ENCODE data around the gene FBXL19.
A peak's percentile ranks its signal among the peaks of the same experiment; 100 is the strongest.

FBXL19 gene

DNA sequence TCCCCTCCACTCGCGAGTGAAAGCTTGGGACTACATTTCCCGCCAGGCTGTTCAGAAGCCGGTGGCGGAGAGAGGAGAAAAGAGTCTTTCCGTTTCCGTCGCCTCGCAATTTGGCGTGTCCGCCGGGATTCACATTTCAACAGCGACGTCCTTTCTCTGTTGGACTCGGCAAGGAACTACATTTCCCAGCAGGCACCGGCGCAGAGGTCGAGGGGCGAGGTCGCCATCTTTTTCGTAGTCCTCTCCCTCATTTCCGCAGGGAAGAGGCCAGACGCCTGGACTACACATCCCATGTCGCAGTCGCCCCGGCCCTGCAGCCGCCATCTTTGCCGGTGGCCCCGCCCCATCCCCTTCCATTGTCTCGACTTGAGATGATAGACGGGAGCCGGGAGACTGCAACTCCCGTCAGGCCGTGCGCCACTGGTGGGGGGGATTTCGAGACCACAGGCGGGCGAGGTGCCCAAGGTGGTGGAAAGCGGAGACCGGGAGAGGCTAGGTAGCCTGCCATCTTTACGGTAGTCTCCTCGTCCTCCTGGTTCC is 882 bp upstream of the FBXL19 start:
- DNase-seq (ENCODE audit: low read depth): peak; percentile 100
- TF ChIP-seq, protein P1, sequence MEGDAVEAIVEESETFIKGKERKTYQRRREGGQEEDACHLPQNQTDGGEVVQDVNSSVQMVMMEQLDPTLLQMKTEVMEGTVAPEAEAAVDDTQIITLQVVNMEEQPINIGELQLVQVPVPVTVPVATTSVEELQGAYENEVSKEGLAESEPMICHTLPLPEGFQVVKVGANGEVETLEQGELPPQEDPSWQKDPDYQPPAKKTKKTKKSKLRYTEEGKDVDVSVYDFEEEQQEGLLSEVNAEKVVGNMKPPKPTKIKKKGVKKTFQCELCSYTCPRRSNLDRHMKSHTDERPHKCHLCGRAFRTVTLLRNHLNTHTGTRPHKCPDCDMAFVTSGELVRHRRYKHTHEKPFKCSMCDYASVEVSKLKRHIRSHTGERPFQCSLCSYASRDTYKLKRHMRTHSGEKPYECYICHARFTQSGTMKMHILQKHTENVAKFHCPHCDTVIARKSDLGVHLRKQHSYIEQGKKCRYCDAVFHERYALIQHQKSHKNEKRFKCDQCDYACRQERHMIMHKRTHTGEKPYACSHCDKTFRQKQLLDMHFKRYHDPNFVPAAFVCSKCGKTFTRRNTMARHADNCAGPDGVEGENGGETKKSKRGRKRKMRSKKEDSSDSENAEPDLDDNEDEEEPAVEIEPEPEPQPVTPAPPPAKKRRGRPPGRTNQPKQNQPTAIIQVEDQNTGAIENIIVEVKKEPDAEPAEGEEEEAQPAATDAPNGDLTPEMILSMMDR (IDR thresholded peaks at IDR 0.05; ENCODE audit: insufficient read depth, low read depth, low read length, missing control alignments): no peak
- H3K4me3 ChIP-seq (ENCODE audit: low read depth, low read length): peak overlapping the region; percentile 90

DNA sequence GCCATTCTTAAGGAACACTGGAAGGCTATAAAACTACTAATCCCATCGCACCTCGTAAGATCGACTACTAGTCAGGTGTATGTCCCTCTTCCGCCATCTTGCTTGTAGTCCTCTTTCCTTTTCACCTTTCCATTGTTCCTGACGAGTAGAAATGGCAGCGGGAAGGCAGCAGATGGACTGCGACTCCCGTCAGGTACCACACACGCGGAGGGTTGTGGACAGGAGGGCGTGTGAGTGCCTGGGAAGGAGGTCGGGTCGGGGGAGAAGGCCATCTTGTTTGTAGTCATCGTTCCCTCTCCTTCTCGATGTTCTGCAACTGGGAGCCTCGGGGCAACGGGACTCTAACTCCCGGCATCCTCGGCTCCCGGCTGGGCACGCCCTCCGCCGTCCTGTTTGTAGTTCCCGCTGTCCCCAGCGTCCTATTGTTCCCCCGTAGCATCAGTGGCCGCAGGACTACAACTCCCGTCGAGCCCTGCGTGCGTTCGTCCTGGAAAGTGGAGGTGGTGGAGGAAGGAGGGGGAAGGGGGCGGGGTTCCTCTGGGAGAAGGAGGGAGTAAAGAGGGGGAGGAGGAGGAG is 324 bp upstream of the FBXL19 start:
- TF ChIP-seq, protein P1 (IDR thresholded peaks at IDR 0.05; ENCODE audit: insufficient read depth, low read depth, low read length, missing control alignments): no peak
- DNase-seq (ENCODE audit: low read depth): peak; percentile 99
- H3K4me3 ChIP-seq (ENCODE audit: low read depth, low read length): peak overlapping the region; percentile 90

DNA sequence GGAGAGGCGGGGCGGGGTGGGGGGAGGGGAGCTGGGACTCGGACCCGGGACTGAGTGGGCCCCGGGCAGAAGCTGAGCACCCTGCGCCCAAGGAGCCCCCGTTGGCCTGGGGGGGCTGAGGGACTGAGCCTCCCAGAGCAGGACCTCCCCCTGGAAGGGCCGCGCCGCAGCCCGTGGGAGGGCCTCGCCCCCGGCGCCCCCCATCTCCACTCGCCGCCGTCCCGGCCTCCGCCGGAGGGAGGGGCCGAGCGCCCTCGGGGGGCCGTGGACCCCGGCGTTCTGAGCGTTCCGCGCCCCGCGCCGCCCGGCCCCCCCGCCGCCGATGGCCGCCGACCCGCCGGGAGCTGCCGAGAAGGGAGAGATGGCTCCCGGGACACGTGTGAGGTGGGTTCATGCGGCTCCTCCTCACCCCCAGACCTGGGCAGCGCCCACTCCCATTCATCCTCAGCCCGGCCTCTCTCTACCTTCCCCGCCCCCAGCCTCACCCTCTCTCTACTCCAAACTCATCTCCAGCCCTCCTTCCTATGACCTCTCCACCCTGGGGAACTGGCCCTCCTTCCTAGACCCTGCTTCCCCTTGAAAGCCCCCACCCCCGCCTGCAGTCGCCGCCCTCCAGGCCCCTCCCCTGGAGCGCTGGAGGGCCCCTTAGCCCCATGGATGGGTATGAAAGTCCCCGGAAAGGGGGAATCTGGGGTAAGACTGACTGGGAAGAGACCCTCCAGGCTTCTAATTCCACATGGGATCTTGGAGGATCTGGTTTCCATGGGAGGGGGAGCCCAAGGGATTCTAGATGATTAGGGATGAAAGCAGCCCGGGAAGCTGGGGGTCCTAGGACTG is 922 bp downstream of the FBXL19 start:
- TF ChIP-seq, protein P1 (IDR thresholded peaks at IDR 0.05; ENCODE audit: insufficient read depth, low read depth, low read length, missing control alignments): no peak
- no peak for DNase-seq (ENCODE audit: low read depth)
- H3K4me3 ChIP-seq (ENCODE audit: low read depth, low read length): peak overlapping the region; percentile 90

DNA sequence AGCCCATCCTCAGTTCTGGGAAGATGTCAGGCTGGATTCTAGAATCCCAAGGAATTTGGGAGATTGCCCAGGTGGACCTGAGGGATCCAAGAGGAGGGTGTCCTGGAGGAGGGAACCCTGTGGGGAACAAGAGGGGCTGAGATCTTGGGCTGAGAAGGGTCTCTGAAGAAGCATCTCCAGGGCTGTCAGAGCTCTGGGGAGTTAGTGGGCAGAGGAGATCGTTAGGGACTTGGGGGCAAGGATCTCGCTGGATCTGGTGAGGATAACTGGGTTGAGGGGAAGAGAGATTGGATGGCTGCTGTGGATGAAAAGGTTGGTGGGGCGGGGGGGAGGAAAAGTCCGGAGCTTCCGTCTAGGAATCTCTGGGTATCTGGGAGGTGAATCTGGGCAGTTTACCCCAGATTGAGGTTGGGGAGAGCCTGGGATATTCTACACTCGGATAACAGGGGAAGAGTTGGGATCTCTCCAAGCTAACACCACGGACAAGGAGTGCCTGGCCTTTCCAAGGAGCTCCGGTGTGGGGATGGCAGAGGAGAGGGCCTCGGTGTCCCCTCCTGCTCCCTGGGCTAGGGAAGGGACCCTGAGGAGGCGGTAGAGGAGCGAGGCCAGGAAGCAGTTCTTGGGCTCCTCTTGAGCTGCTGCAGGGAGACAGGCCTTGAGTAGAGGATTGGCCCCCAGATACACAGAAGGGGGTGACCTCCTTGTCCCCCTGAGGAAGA is 1.7 kb downstream of the FBXL19 start:
- no peak for DNase-seq (ENCODE audit: low read depth)
- peak overlapping the region; percentile 90 for H3K4me3 ChIP-seq (ENCODE audit: low read depth, low read length)
- TF ChIP-seq, protein P1 (IDR thresholded peaks at IDR 0.05; ENCODE audit: insufficient read depth, low read depth, low read length, missing control alignments): no peak

DNA sequence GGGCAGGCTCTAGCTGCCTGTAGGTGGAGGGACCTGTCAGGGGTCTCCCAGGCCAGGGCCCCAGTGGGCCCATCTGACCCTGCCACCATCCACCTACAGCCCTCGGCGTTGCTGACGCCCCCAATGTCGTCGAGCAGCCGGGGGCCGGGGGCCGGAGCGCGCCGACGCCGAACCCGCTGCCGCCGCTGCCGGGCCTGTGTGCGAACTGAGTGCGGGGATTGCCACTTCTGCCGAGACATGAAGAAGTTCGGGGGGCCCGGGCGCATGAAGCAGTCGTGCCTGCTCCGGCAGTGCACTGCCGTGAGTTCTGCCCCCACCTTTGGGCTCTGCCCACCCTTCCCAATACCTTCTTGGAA is 2.2 kb downstream of the FBXL19 start:
- no peak for DNase-seq (ENCODE audit: low read depth)
- no peak overlapping the region for H3K4me3 ChIP-seq (ENCODE audit: low read depth, low read length)
- TF ChIP-seq, protein P1 (IDR thresholded peaks at IDR 0.05; ENCODE audit: insufficient read depth, low read depth, low read length, missing control alignments): no peak

DNA sequence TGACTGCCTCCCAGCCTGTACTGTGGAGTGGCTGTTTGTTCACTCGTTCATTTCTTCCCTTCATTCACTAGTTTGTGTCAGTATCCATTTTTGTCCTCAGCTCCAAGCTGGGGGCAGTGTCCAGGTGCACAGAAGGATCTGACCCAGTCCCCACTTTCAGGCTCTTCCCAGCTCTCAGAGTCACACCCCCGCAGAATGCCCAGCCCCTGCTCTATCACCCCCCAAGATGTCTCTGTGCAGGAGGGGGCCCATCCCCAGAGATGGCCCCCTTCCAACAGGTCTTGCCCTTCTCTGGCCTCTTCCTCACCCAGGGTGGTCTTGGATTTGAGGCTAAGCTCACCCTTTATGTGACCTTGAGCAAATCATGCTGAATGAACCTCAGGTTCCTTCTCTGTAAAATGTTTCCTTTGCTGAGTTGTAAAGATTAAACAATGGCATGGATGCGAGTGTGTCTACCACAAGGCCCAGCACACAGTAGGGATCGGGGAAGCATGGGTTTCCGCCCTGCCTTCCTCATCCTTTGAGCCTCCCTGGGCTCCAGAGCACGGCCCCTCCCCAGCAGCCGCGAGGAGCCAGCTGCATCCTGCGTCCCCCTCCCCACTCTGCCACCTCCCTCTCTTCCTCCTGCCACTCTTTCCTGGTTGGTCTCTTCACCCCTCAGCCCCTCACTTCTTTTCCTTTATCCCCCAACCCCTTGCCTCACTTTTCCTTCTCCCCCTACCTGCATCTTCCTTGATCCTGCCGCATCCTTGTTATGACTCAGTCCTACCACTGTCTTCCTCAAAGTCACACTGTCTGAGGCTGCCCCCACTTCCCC is 2.8 kb downstream of the FBXL19 start:
- TF ChIP-seq, protein P1 (IDR thresholded peaks at IDR 0.05; ENCODE audit: insufficient read depth, low read depth, low read length, missing control alignments): no peak
- no peak for DNase-seq (ENCODE audit: low read depth)
- H3K4me3 ChIP-seq (ENCODE audit: low read depth, low read length): no peak overlapping the region

Data from GM12865 (cell line).